CD4-positive, alpha-beta T cell treated with Interleukin-1 beta for 1 hour (primary cell): ENCODE measurements around the gene PKLR.
"Not testable (repeated sequence)": the region's sequence is repeated elsewhere in the genome, so short reads cannot be mapped to it uniquely, and the experiment has no call there.

ENCODE experiments used
- DNase-seq, 2 donors: peaks; one replicate each; pipeline ENCODE4 v3.0.0-alpha.2; 2020 to 2022

The PKLR gene

GRCh38 chr1:155301342-155301841 lies at the start of gene PKLR:
Gene PKLR, minus strand, starts transcription at chr1:155301438. Its CDS starts 43 bp downstream, at chr1:155301395.
- DNase-seq: no peak

GRCh38 chr1:155342842-155343241 lies 41.6 kb upstream of the PKLR start:
- no peak for DNase-seq

GRCh38 chr1:155339515-155340097 lies 38.4 kb upstream of the PKLR start:
- DNase-seq: no peak

- no peak for DNase-seq
Measured at GRCh38 chr1:155334962-155335361, 33.7 kb upstream of the PKLR start.

- DNase-seq: no peak
Measured at GRCh38 chr1:155329980-155330598, 28.9 kb upstream of the PKLR start.

GRCh38 chr1:155328856-155329255 lies 27.6 kb upstream of the PKLR start:
- not testable (repeated sequence) for DNase-seq

GRCh38 chr1:155327981-155328380 lies 26.7 kb upstream of the PKLR start:
- no peak for DNase-seq

GRCh38 chr1:155326631-155327037 lies 25.4 kb upstream of the PKLR start:
- DNase-seq: no peak

- no peak for DNase-seq
Measured at GRCh38 chr1:155326020-155326526, 24.8 kb upstream of the PKLR start.

- DNase-seq: no peak
Measured at GRCh38 chr1:155325603-155325893, 24.3 kb upstream of the PKLR start.

- no peak for DNase-seq
Measured at GRCh38 chr1:155324717-155325602, 23.7 kb upstream of the PKLR start.

GRCh38 chr1:155324037-155324716 lies 22.9 kb upstream of the PKLR start:
- peak; percentile 89 to 91 for DNase-seq

GRCh38 chr1:155323729-155324036 lies 22.4 kb upstream of the PKLR start:
- peak; percentile 83 to 87 for DNase-seq

GRCh38 chr1:155322953-155323728 lies 21.9 kb upstream of the PKLR start:
- peak; percentile 81 to 84 for DNase-seq

- no peak for DNase-seq
Measured at GRCh38 chr1:155322571-155322952, 21.3 kb upstream of the PKLR start.

GRCh38 chr1:155321639-155322503 lies 20.6 kb upstream of the PKLR start:
- DNase-seq: no peak

GRCh38 chr1:155320661-155321617 lies 19.7 kb upstream of the PKLR start, which contains the start of gene RUSC1:
Gene RUSC1, plus strand, starts transcription at chr1:155320894. Its CDS starts 880 bp downstream, at chr1:155321774.
- DNase-seq: peak; percentile 71 to 76

- DNase-seq: no peak
Measured at GRCh38 chr1:155320252-155320651, 19.0 kb upstream of the PKLR start.

- DNase-seq: no peak
Measured at GRCh38 chr1:155319536-155319935, 18.3 kb upstream of the PKLR start.

GRCh38 chr1:155318082-155318481 lies 16.8 kb upstream of the PKLR start:
- DNase-seq: no peak
